HG02981 (cell line): ENCODE results near the gene RSPO1.

Experiments
- ATAC-seq: cut with Tn5 transposase; IDR thresholded peaks from one replicate; pipeline ENCODE4 v1.9.1; 2021; ENCODE audit warnings: mild to moderate bottlenecking, moderate library complexity; ENCODE audit not compliant: unreplicated experiment

The RSPO1 gene

DNA sequence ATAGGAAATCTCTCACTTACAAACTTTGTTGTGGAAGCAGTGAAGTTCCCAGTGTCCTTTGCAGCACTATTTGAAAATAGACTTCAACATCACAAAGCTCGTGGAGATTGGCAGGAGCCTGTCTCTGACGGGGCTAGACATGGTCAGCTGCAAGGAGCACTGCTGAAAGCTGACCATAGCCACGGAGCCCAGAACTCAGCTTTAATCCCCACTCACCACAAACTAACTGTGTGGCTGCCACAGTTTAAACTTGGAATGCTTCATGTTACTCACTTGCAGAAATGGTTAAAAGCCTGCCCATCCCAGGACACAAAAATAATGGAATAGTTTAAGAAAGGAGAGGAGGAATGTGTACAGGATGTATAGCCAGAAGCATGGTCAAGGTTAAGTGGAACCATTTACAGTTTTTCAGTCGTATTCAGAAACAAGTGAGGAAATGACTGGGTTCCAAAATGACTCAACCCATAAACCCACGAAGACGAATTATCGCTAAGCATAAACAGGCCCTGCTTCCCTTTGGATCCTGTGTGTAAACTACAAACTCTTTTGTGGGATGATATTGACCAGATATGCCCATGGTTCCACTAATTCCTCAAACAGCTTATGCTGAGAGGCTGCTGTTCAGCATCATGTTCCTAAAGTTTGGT lies 59.7 kb downstream of the RSPO1 start:
- ATAC-seq, result no peak

DNA sequence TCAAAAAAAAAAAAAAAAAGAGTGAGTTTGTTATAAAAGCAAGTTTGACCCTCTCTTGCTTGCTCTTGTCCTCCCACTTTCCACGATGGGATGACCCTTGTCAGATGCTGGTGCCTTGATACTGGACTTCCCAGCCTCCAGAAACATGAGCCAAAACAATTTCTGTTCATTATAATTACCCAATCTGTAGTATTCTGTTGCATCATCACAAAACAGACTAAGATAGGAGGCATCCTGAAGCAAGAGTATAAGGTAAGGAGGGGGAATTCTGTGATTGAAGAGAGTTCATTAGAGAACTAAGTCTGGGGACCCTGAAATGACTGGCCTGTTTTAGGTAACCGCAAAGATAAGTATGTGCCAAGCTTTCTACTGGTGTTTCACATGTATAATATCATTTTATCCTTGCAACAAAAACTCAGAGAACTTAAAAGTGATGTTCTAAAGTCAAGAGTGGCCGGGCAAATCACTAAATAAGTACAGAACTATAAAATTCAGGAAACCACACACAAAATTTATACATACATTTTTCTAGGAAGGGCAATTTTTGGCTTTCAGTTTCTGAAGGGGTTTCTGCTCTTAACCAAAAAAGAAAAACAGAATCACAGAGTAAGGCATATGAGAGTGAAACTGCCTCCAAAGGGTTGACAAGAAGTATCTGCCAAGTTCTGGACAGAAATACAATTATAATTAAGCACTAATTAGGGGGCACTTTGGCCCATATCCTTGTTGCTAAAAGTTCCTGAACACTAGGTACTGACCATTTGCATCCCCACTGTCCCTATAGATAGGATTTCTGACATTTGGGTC lies 64.0 kb downstream of the RSPO1 start:
- ATAC-seq, result no peak

DNA sequence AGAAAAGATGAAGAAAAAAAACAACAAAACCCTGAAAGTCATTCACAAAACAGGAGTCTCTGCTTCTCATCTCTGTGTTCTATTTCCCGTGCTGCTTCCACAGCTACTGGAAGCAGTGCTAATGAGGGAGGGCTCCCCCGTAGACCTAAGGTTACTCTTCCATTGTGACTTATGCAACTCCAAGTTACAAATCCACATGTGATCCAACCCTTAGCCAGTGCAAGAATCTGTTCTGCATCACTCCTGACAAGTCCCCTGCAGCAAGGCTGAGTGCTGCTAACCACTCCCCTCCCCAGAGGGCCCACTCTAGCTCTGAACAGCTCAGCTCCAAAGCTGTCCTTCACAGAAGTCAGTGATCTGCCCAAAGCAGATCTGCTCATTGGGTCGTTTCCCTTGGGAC lies 67.7 kb downstream of the RSPO1 start:
- ATAC-seq, result no peak

DNA sequence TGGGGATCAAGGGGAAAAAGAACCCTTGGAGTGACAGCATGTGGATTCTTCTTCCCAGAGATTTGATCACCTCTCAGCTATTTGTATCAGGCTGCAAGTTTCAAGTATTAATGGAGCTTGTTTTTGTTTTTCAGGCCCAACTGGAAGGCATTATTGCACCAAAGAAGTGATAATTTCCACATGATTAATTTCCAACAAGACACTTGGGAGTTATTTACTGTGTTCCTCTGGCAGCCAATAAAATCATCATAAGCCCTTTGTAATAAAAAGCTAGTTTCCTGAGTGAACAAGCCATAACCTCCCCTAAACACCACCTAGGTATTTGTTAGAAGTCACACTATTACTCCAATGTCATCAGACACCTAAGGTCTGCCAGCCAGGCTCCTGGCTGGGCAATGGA lies 69.8 kb downstream of the RSPO1 start:
- no peak for ATAC-seq

DNA sequence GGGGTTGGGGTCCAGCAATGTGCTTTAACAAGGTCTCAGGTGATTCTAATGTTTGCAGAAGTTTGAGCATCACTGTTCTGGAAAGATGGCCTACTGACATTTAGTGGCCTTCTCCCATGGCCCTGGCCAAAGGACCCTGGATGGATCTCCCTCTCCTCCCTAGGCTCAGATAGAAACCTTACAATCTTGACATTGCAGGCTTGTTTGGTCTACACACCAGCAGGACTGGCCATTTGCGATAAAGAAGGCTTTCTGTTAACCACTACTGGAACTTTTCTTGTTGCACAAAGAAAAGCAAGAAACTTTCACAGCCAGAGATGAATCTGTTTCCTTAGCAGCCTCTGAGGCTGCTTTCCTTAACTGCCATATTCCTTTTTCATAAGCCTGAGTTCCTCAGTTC lies 71.7 kb downstream of the RSPO1 start:
- ATAC-seq, result no peak
